Hematopoietic multipotent progenitor cell treated with erythropoietin and hydrocortisone succinate and interleukin-3 and kit ligand, for 6 days (in vitro differentiated cells): Measurements from ENCODE around the gene PPP6R2.
A peak's percentile ranks its signal among the peaks of the same experiment; 100 is the strongest.
"Not testable (repeated sequence)": the region's sequence is repeated elsewhere in the genome, so short reads cannot be mapped to it uniquely, and the experiment has no call there.

Experiments used
- DNase-seq: peaks from one replicate; pipeline ENCODE4 v3.0.0-alpha.2; 2015

Gene PPP6R2

GRCh38 chr22:50346470-50346869 is 3.3 kb downstream of the PPP6R2 start:
- no peak for DNase-seq

GRCh38 chr22:50347157-50347556 is 4.0 kb downstream of the PPP6R2 start:
- no peak for DNase-seq

DNA sequence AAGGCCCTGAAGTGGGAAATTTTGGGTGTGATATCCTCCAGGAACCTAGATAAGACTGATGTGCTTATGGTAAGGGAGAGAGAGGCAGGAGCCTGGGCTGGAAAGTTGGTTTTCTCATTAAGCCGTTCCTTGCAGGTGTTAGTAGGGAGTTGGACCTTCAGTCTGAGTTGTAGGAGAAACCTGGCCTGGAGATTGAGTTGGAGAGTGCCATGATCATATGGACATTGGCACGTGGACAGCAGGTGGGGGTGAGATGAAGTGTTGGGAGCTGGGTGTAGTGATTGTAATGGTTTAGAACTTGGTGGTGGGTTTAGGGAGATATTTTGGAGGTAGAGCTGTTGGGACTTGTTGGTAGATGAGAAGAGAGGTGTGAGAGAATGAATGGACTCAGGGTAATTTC is 4.9 kb downstream of the PPP6R2 start:
- DNase-seq: no peak

GRCh38 chr22:50356186-50356585 is 13.1 kb downstream of the PPP6R2 start:
- no peak for DNase-seq

GRCh38 chr22:50357222-50357621 is 14.1 kb downstream of the PPP6R2 start:
- no peak for DNase-seq

DNA sequence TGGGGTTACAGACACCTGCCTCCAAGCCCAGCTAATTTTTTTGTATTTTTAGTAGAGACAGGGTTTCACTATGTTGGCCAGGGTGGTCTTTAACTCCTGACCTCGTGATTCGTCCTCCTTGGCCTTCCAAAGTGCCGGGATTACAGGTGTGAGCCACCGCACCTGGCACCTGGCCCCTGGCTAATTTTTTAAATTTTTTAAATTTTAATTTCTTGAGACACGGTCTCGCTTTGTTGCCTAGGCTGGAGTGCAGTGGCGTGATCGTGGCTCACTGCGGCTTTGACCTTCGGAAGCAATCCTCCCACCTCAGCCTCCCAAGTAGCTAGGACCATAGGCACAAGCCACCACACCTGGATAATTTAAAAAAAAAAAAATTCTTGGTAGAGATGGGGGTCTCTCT is 14.6 kb downstream of the PPP6R2 start:
- no peak for DNase-seq

GRCh38 chr22:50360578-50360977 is 17.5 kb downstream of the PPP6R2 start:
- DNase-seq: no peak

DNA sequence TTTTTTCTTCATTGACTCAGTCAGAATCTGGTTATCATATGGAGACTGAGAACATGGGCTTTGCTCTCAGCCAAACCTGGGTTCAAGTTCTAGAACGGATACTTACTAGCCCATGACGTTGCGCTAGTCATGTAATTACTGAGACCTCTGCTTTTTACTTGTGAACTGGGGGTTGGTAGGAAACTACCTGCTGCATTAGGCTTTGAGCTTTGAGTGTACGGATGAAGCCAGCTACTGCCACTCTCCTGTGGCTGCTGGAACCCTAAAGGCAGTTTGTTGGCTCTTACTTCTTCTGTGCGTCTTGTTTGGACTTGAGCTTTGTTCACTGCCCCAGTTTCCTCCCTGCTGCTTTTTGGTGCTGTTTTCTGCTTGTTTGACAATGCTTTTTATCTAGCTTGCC is 18.1 kb downstream of the PPP6R2 start:
- no peak for DNase-seq

- no peak for DNase-seq
Measured at GRCh38 chr22:50361688-50362087, 18.6 kb downstream of the PPP6R2 start.

DNA sequence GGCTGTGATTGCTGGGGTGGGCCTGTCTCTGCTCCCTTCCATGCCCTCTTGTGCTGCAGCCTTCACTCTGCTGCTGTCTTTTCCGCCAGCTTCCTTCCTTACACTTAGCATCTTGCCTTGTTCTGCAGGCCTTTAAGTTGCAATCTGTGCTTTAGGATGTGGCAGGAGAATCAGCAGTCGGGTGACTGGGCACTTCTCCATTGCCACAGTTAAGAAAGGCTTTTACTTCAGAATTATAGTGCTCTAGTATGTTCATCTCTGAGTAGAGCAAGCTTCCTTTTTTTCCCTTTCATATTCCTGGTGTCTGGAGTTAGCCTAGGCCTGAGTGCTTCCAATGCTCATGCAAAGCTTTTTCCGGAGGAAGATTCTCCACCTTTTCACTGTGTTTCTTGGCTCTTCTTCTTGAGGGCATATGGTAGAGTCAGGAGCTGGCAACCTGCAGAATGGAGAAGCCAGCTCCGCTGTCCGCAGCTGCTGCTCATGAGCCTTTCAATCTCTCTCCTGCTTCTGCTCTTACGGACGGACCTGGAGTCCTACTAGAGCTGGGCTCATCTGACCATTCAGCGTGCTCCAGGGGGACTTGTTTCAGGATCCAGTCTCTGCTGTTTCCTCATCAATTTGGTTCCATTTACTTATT is 20.2 kb downstream of the PPP6R2 start:
- DNase-seq: no peak

GRCh38 chr22:50363803-50364194 is 20.7 kb downstream of the PPP6R2 start:
- DNase-seq: not testable (repeated sequence)

- no peak for DNase-seq
Measured at GRCh38 chr22:50367778-50368500, 24.8 kb downstream of the PPP6R2 start.

DNA sequence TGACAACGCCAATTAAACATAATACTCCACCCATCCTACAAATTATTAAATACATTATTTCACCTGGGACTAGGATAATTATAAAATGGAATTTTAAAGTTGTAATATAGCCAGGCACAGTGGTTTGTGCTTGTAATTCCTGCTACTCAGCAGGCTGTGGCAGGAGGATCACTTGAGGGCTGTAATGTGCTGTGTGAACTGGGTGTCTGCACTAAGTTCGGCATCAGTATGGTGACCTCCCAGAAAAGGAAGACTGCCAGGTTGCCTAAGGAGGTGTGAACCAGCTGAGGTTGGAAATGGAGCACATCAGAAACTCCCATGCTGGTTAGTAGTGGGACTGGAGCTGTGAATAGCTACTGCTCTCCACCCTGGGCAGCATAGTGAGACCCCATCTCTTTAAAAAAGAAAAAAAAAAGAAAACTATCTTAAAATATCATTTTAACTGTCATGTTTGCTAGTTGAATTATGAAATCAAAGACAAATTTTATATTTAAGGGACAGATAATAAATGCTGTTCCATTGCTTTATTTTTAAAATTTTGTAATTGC is 28.0 kb downstream of the PPP6R2 start:
- DNase-seq: no peak

DNA sequence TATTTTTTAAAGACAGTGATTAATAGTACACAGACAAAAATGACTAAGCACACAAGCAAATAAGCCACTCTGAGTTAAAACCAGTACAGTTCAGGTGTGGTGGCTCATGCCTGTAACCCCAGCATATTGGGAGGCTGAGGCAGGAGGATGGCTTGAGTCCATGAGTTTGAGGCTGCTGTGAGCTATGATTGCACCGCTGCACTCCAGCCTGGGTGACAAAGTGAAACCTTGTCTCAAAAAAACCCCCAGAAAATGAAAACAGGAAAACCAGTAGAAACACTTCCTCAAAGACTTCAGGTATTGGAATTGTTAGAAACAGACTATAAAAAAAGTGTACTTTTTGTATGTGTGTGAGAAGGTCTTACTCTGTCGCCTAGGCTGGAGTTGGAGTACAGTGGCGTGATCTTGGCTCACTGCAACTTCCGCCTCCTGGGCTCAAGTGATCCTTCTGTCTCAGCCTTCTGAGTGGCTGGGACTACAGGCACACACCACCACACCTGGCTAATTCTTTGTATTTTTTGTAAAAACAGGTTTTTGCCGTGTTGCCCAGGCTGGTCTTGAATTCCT is 33.0 kb downstream of the PPP6R2 start:
- no peak for DNase-seq

DNA sequence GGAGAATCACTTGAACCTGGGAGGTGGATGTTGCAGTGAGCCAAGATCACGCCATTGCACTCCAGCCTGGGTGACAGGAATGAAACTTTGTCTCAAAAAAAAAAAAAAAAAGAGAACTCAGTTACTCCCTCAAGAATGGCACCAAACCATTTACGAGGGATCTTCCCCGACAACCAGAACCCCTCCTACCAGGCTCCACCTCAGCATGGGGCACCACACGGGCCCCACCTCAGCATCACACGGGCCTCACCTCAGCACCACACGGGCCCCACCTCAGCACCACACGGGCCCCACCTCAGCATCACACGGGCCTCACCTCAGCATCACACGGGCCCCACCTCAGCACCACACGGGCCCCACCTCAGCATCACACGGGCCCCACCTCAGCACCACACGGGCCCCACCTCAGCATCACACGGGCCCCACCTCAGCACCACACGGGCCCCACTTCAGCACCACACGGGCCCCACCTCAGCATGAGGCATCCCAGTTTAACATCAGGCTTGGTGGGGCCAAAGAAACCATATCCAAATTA is 38.0 kb downstream of the PPP6R2 start:
- DNase-seq: not testable (repeated sequence)

GRCh38 chr22:50396751-50397370 is 53.7 kb downstream of the PPP6R2 start:
- no peak for DNase-seq

- not testable (repeated sequence) for DNase-seq
Measured at GRCh38 chr22:50397371-50398060, 54.4 kb downstream of the PPP6R2 start.

GRCh38 chr22:50398831-50399648 is 55.9 kb downstream of the PPP6R2 start:
- no peak for DNase-seq

DNA sequence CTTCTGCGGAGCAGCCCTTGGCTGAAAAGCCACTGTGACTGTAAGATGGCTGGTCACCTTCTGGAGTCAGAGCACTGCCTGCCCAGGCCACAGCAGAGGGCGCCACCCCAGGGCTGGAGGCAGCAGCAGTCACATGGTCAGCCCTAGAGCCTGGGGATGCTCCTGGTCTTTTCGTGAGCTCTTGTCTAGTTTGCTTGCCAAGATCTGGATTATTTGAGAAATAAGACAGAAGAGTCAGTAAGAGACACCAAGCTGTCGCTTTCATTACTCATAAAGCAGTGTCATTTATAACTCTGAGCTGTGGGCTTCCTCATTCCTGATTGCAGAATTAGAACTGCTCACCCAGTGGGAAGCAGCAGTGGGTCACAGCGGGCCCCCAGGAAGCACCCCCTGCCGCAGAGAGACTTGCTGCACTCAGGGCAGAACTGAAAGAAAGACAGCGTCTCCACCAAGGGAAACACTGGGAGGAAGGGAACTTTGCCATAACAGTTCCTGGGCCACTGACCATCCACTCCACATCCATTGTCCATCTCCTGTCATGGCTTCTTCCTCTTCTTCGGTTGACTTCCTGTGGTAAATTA is 56.7 kb downstream of the PPP6R2 start:
- DNase-seq: peak; percentile 65

GRCh38 chr22:50400406-50400805 is 57.3 kb downstream of the PPP6R2 start:
- DNase-seq: no peak

DNA sequence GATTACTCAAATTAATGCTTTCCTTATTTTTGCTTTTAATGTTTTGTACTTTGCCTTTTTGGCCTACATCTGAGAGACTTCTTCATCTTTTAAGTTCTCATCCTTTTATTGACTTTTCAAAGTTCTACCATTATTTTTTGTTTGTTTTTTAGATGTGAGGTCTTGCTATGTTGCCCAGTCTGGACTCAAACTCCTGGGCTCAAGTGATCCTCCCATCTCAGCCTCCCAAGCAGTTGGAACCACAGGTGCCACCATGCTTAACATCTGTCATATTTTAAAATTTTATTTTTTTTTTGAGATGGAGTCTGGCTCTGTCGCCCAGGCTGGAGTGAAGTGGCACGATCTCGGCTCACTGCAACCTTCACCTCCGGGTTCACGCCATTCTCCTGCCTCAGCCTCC is 57.8 kb downstream of the PPP6R2 start:
- no peak for DNase-seq
